Mesenchymal stem cell (in vitro differentiated cells and primary cell): ENCODE data around the gene GABBR2.

ENCODE experiments used
- DNase-seq: peaks from one replicate; pipeline ENCODE4 v3.0.0-alpha.2; 2013
- H2AFZ ChIP-seq: one replicate; pipeline ENCODE4 v1.6.1; 2013; ENCODE audit warnings: low read depth, mild to moderate bottlenecking, control low read depth, inconsistent platforms, low read length, moderate library complexity
- H2AK5ac ChIP-seq: 2 replicates; pipeline ENCODE4 v1.6.1; 2013; ENCODE audit warnings: low read length, moderate library complexity, mild to moderate bottlenecking, inconsistent platforms; ENCODE audit not compliant: severe bottlenecking
- H2BK120ac ChIP-seq: one replicate; pipeline ENCODE4 v1.6.1; 2013; ENCODE audit warnings: low read depth, mild to moderate bottlenecking, inconsistent platforms, low read length, moderate library complexity
- H2BK12ac ChIP-seq, 2 experiments: one replicate each; pipeline ENCODE4 v1.6.1; 2013; ENCODE audit warnings: inconsistent platforms in 2 of 2, low read length in 2 of 2, mild to moderate bottlenecking in 2 of 2, moderate library complexity in 2 of 2, control low read depth in 1 of 2
- H2BK15ac ChIP-seq: one replicate; pipeline ENCODE4 v1.6.1; 2013; ENCODE audit warnings: mild to moderate bottlenecking, low read depth, inconsistent platforms; ENCODE audit not compliant: poor library complexity, severe bottlenecking
- H2BK5ac ChIP-seq: 2 replicates; pipeline ENCODE4 v1.6.1; 2013; ENCODE audit warnings: low read depth, mild to moderate bottlenecking, low read length, control low read depth, inconsistent platforms; ENCODE audit not compliant: poor library complexity, severe bottlenecking
- H3K14ac ChIP-seq, 2 experiments: one replicate each; pipeline ENCODE4 v1.6.1; 2013; ENCODE audit warnings: inconsistent platforms in 2 of 2, low read length in 2 of 2, control low read depth in 1 of 2, mild to moderate bottlenecking in 1 of 2, moderate library complexity in 1 of 2
- H3K18ac ChIP-seq, 2 experiments: one replicate each; pipeline ENCODE4 v1.6.1; 2013; ENCODE audit warnings: inconsistent platforms in 2 of 2, low read length in 2 of 2, control low read depth in 1 of 2, low read depth in 1 of 2, mild to moderate bottlenecking in 1 of 2
- H3K23ac ChIP-seq, 2 experiments: one replicate each; pipeline ENCODE4 v1.6.1; 2013; ENCODE audit warnings: inconsistent platforms in 2 of 2, low read length in 2 of 2, mild to moderate bottlenecking in 2 of 2, moderate library complexity in 2 of 2, control low read depth in 1 of 2
- H3K27ac ChIP-seq: 2 replicates; pipeline ENCODE4 v1.5.1; 2013; ENCODE audit warnings: mild to moderate bottlenecking, moderate library complexity, low read length, control low read depth, inconsistent platforms; ENCODE audit not compliant: poor library complexity, severe bottlenecking
- H3K27me3 ChIP-seq, 2 experiments: 2 replicates each; pipeline versions ENCODE4 v1.6.1 to v1.7.0; 2013; ENCODE audit warnings: low read length in 2 of 2, mild to moderate bottlenecking in 2 of 2, moderate library complexity in 2 of 2, control low read depth in 1 of 2, inconsistent platforms in 1 of 2; ENCODE audit not compliant: control insufficient read depth in 1 of 2, insufficient read depth in 1 of 2
- H3K36me3 ChIP-seq, 2 experiments: 2 replicates each; pipeline versions ENCODE4 v1.6.1 to v1.7.0; 2013; ENCODE audit warnings: low read length in 2 of 2, control low read depth in 1 of 2, inconsistent platforms in 1 of 2, low read depth in 1 of 2, mild to moderate bottlenecking in 1 of 2; ENCODE audit not compliant: insufficient read depth in 2 of 2, control insufficient read depth in 1 of 2
- H3K4ac ChIP-seq, 2 experiments: one replicate each; pipeline ENCODE4 v1.6.1; 2013; ENCODE audit warnings: inconsistent platforms in 2 of 2, low read length in 2 of 2, mild to moderate bottlenecking in 2 of 2, moderate library complexity in 2 of 2, control low read depth in 1 of 2, low read depth in 1 of 2
- H3K4me1 ChIP-seq: 2 replicates; pipeline ENCODE4 v1.6.1; 2013; ENCODE audit warnings: low read depth, low read length, control low read depth; ENCODE audit not compliant: control insufficient read depth, insufficient read depth
- H3K4me2 ChIP-seq: 2 replicates; pipeline ENCODE4 v1.6.1; 2013; ENCODE audit warnings: low read length, mild to moderate bottlenecking, inconsistent platforms; ENCODE audit not compliant: poor library complexity, severe bottlenecking
- H3K4me3 ChIP-seq, 2 experiments: 2 replicates each; pipeline versions ENCODE4 v1.5.1 to v1.7.0; 2013; ENCODE audit warnings: low read length in 2 of 2, mild to moderate bottlenecking in 2 of 2, control low read depth in 1 of 2, low read depth in 1 of 2; ENCODE audit not compliant: insufficient read depth in 1 of 2
- H3K79me1 ChIP-seq: replicated peaks from 2 replicates; pipeline ENCODE4 v1.6.1; 2013; ENCODE audit warnings: mild to moderate bottlenecking, control low read depth, low read length, inconsistent platforms; ENCODE audit not compliant: poor library complexity, severe bottlenecking
- H3K9ac ChIP-seq: 2 replicates; pipeline ENCODE4 v1.7.0; 2013; ENCODE audit warnings: mild to moderate bottlenecking, low read length, moderate library complexity
- H3K9me3 ChIP-seq: 2 replicates; pipeline ENCODE4 v1.7.0; 2013; ENCODE audit warnings: mild to moderate bottlenecking, low read length; ENCODE audit not compliant: control insufficient read depth
- H4K8ac ChIP-seq: one replicate; pipeline ENCODE4 v1.6.1; 2013; ENCODE audit warnings: inconsistent platforms, mild to moderate bottlenecking, low read length, moderate library complexity
- H4K91ac ChIP-seq: one replicate; pipeline ENCODE4 v1.6.1; 2013; ENCODE audit warnings: mild to moderate bottlenecking, low read length, inconsistent platforms
- WGBS: methylation state at CpG from one replicate; pipeline ENCODE4 v1.1.7; 2013; ENCODE audit warnings: mixed read lengths; 5-methylcytosine and 5-hydroxymethylcytosine counted together

GABBR2 gene

GRCh38 chr9:98425079-98425478 lies 283.7 kb downstream of the GABBR2 start:
- H3K9me3 ChIP-seq = no peaks in the 10 kb centered on the region
- no peak overlapping the region for H3K27ac ChIP-seq
- H3K4me1 ChIP-seq = peaks cover 8% of the 10 kb centered on the region
- WGBS = 54% methylated on average over 3 of the region's 3 CpGs
- no peak overlapping the region for H3K23ac ChIP-seq
- DNase-seq = no peak
- H3K4me2 ChIP-seq = no peak overlapping the region
- no peak overlapping the region for H2AFZ ChIP-seq
- H2BK120ac ChIP-seq = no peak overlapping the region
- no peak overlapping the region for H3K4ac ChIP-seq
- no peak overlapping the region for H2BK15ac ChIP-seq
- H4K8ac ChIP-seq = no peak overlapping the region
- H3K9ac ChIP-seq = no peak overlapping the region
- H2BK12ac ChIP-seq = no peak overlapping the region
- no peak overlapping the region for H4K91ac ChIP-seq
- no peak overlapping the region for H2BK5ac ChIP-seq
- H3K14ac ChIP-seq = no peak overlapping the region
- H3K79me1 ChIP-seq = no peaks in the 10 kb centered on the region
- no peak overlapping the region for H3K18ac ChIP-seq
- peaks cover 10 to 23% of the 10 kb centered on the region in 2 experiments for H3K27me3 ChIP-seq
- H3K4me3 ChIP-seq = no peak overlapping the region
- H3K36me3 ChIP-seq = no peaks in the 10 kb centered on the region
- no peak overlapping the region for H2AK5ac ChIP-seq

GRCh38 chr9:98419260-98419603 lies 289.5 kb downstream of the GABBR2 start:
- Histone ChIP-seq H3K14ac (no peak overlapping the region), H3K4me3 (no peak overlapping the region), H2BK15ac (no peak overlapping the region), H2BK120ac (no peak overlapping the region), H3K9ac (no peak overlapping the region), H2AK5ac (no peak overlapping the region), H3K4me1 (no peaks in the 10 kb centered on the region), H3K4ac (no peak overlapping the region), H3K23ac (no peak overlapping the region), H4K91ac (no peak overlapping the region), H2AFZ (no peak overlapping the region), H3K27me3 (peaks cover 38 to 50% of the 10 kb centered on the region in 2 experiments), H3K18ac (no peak overlapping the region), H3K79me1 (no peaks in the 10 kb centered on the region), H3K4me2 (no peak overlapping the region), H2BK5ac (no peak overlapping the region), H2BK12ac (no peak overlapping the region), H3K27ac (no peak overlapping the region), H3K36me3 (no peaks in the 10 kb centered on the region), H3K9me3 (peaks cover 3% of the 10 kb centered on the region), H4K8ac (no peak overlapping the region)
- DNase-seq = no peak
- 69% methylated on average over 5 of the region's 5 CpGs for WGBS

GRCh38 chr9:98418578-98419259 lies 290.0 kb downstream of the GABBR2 start:
- DNase-seq = no peak
- Histone ChIP-seq H3K4me1 (no peaks in the 10 kb centered on the region), H3K9ac (no peak overlapping the region), H4K8ac (no peak overlapping the region), H3K4me3 (no peak overlapping the region), H3K18ac (no peak overlapping the region), H2BK120ac (no peak overlapping the region), H2BK5ac (no peak overlapping the region), H3K9me3 (peaks cover 3% of the 10 kb centered on the region), H2AFZ (no peak overlapping the region), H3K4ac (no peak overlapping the region), H2AK5ac (no peak overlapping the region), H3K27ac (no peak overlapping the region), H4K91ac (no peak overlapping the region), H3K4me2 (no peak overlapping the region), H3K27me3 (peaks cover 38 to 50% of the 10 kb centered on the region in 2 experiments), H3K36me3 (no peaks in the 10 kb centered on the region), H2BK12ac (no peak overlapping the region), H3K79me1 (no peaks in the 10 kb centered on the region), H3K23ac (no peak overlapping the region), H2BK15ac (no peak overlapping the region), H3K14ac (no peak overlapping the region)
- WGBS = 83% methylated on average over 8 of the region's 8 CpGs

GRCh38 chr9:98416294-98417248 lies 292.2 kb downstream of the GABBR2 start:
- H2AK5ac ChIP-seq = no peak overlapping the region
- DNase-seq = no peak
- no peak overlapping the region for H2BK120ac ChIP-seq
- peaks cover 38 to 45% of the 10 kb centered on the region in 2 experiments for H3K27me3 ChIP-seq
- H3K14ac ChIP-seq = no peak overlapping the region
- no peak overlapping the region for H3K4me2 ChIP-seq
- H3K9me3 ChIP-seq = peaks cover 3% of the 10 kb centered on the region
- no peak overlapping the region for H4K8ac ChIP-seq
- no peak overlapping the region for H2BK5ac ChIP-seq
- H3K23ac ChIP-seq = no peak overlapping the region
- H4K91ac ChIP-seq = no peak overlapping the region
- H3K4ac ChIP-seq = no peak overlapping the region
- H3K27ac ChIP-seq = no peak overlapping the region
- WGBS = 69% methylated on average over 10 of the region's 10 CpGs
- H3K9ac ChIP-seq = no peak overlapping the region
- H2BK12ac ChIP-seq = no peak overlapping the region
- H3K4me1 ChIP-seq = peaks cover 1% of the 10 kb centered on the region
- no peaks in the 10 kb centered on the region for H3K79me1 ChIP-seq
- H2AFZ ChIP-seq = no peak overlapping the region
- H2BK15ac ChIP-seq = no peak overlapping the region
- H3K36me3 ChIP-seq = no peaks in the 10 kb centered on the region
- H3K4me3 ChIP-seq = no peak overlapping the region
- no peak overlapping the region for H3K18ac ChIP-seq
